NCI-H2029 treated with DMSO at 0.1 percent for 48 hours (cell line): ENCODE measurements around the gene HYLS1.
"Not testable (repeated sequence)": the region's sequence is repeated elsewhere in the genome, so short reads cannot be mapped to it uniquely, and the experiment has no call there.

ENCODE experiments used
- DNase-seq: peaks from one replicate; lab custom pipeline; 2025; lab: John Stamatoyannopoulos, UW

The HYLS1 gene

DNA sequence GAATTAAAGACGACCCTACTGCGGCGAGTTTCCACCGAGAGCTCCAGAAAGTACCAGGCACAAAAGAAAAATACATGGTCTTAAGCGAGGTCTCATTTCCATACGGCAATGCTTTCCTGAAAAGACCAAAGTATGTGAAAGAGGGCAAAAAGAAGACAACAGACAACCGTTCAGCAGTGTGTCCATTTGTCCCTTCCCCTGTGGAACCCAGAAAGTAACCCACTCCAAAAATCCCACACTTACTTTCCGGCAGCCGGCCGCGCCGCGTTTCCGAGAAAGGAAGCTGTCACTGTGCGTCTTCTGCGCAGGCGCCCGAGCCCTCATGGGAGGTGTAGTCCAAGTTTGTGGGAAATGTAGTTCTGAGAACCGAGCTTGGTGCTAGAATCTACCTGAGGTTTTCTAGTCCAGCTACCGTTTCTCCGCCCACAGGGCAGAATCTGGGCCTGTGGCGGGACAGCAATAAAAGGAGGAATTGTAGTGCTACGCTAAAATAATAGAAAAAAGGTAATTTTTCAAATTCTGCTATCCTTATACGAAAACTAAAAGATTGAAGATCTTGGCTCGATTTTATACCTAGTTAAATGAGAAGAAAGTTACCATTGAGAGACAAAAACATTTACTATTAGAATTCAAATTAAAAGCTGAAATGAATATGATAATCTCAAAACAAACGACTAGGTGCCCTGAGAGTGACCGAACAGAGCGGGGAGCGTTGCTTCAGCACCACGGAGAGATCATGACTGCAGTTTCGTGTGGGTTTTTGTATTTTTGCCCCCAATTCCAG, 15.7 kb downstream of the HYLS1 start, which contains the start of gene PUS3:
Gene PUS3, minus strand, starts transcription at position 280 of the 784 bp plus-strand sequence. CDS start 6,922 bp downstream, outside the sequence.
- DNase-seq = peak; percentile 85

DNA sequence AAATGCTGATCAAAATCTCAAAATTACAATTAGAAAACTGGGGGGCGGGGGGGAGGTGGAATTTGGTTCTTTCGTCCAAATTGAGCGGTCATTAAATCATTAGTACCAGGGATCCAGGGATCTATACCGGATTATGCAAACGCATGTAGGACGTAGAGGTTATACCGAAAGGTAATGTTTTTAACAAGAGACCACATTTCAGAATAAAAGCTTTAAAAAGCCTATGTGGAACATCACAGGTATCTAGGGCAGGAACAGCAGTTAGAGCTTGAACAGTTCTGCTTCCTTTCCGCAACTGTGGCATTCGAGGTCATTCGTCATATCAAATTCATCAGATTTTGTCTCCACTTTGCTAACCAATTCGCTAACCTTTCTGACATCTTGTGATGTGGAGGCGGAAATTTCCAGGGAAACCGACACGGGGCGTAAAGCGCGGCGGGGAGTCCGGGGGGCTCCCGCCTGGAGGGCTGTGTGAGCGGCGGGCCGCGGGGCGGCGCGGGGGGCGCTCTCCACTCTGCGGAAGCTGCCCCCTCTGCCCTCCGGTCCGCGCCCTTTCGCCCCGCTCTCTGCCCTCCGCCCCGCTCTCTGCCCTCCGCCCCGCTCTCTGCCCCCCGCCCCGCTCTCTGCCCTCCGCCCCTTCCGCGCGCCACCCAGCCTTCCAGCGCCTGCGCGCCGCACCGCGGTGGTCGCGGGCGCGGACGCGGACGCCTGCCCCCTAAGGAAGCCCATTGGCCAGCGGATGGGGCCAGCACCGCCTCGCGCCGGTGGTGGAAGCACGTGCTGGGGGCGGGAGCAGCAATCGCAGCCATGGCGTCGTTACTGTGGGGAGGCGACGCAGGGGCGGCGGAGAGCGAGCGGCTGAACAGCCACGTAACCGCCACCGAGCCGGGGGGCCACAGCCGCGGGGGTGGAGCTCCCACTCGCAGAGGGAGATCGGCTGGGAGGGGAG, 16.5 kb downstream of the HYLS1 start, which contains the start of gene DDX25:
Gene DDX25, plus strand, starts transcription at position 798 of the 949 bp plus-strand sequence. Its CDS starts 10 bp downstream, at position 808.
- no peak for DNase-seq

- DNase-seq = no peak
Measured at GRCh38 chr11:125904678-125905077, 17.2 kb downstream of the HYLS1 start.

- DNase-seq = no peak
Measured at GRCh38 chr11:125910226-125910849, 22.9 kb downstream of the HYLS1 start.

DNA sequence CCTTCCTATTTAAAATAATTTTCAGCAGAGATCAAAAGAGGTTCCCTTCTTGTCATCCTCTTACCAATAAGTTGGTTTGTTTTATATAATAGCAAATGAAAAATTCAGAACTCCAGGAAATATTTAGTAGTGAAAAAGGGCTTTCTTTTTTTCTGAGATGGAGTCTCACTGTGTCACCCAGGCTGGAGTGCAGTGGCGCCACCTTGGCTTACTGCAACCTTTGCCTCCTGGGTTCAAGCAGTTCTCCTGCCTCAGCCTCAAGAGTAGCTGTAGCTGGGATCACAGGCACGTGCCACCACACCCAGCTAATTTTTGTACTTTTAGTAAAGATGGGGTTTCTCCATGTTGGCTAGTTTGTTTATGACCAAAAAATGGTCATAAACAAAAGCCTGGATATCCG, 27.1 kb downstream of the HYLS1 start:
- not testable (repeated sequence) for DNase-seq

DNA sequence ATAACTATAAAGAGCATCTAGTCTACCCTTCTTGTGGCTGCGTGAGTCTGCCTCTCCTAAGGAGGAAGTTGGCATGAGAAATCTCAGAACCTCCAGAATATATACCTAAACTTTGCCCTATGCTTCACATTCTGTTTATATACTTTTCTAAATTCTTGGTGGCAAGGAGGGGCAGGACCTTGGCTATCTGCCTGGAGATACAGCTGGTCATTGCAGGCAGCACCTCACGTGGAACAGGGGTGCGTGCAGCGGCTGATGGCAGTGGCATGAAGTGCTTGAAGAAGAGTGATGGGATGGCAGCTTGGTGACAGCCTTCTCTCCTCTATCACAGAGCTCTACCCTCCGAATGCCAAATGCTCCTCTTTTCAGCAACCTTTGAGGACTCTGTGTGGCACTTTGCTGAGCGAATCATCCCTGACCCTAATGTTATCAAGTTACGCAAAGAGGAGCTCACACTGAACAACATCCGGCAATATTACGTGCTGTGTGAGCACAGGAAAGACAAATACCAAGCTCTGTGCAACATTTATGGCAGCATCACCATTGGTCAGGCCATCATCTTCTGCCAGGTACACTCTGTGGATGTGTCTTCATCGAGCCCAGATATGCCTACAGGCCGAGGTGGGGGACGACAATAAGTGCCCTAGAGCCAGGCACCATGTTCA, 29.3 kb downstream of the HYLS1 start:
- DNase-seq = no peak

DNA sequence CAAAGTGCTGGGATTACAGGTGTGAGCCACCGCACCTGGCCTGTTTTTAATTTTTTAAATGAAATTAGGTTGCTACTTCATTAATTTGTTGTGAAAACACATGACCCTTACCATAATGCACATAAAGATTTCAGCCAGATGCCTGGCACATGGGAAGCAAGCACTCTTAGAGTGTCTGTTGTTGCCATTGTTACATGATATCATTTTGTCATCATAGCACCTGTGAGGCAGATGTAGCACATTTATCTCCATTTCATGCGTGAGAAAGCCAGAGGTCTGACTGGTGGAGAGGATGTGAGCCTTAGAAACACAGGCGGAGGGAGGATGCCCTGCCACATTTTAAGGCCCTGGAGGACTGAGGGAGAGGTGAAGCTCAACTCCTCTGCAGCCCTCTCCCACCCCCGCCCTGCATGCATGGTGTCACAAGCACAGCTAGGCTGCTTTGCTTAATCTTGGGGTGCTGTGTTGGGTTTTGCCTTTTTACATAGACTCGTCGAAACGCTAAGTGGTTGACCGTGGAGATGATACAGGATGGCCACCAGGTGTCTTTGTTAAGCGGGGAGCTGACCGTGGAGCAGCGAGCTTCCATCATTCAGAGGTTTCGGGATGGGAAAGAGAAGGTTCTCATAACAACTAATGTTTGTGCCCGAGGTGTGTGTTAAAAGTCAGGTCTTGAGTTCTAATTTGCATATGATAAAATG, 30.8 kb downstream of the HYLS1 start:
- DNase-seq = no peak

DNA sequence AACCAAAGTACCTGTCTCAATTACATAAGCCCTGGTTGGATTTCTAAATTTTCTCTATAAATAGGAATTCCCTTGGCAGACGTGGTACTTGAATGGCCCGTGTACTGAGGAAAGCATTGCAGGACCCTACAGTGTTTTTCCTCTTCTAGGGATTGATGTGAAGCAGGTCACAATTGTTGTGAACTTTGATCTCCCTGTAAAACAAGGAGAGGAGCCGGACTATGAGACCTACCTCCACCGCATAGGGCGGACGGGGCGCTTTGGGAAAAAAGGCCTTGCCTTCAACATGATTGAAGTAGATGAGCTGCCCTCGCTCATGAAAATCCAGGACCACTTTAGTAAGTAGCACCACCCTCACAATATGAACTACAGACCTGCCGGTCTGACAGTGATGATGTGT, 33.6 kb downstream of the HYLS1 start:
- no peak for DNase-seq

DNA sequence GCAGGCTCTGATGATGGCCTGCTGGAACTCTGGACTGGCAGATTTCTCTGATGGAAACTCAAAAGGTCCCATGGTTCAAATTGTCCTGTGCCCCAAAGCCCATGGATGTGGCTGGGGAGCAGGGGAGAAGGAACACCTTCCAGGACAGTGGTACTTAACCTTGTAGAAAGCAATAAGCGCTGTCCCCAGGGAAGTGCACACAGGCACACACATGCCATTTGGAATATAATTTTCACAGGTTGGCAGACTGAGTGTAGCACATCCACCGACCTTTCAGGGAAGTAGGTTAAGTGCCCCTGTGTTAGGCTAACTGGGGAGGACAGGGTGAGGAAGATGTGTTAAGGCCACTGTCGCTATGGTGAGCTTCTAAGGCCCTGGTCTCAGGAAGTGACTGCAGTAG, 34.7 kb downstream of the HYLS1 start:
- DNase-seq = no peak

GRCh38 chr11:125923012-125923579, 35.6 kb downstream of the HYLS1 start:
- peak; percentile 56 for DNase-seq

- DNase-seq = no peak
Measured at GRCh38 chr11:125923633-125924032, 36.2 kb downstream of the HYLS1 start.

- no peak for DNase-seq
Measured at GRCh38 chr11:125924384-125925007, 37.0 kb downstream of the HYLS1 start.

- DNase-seq = peak; percentile 30
Measured at GRCh38 chr11:125925247-125925740, 37.8 kb downstream of the HYLS1 start.

GRCh38 chr11:125925804-125926203, 38.3 kb downstream of the HYLS1 start:
- DNase-seq = no peak

- DNase-seq = no peak
Measured at GRCh38 chr11:125926682-125927081, 39.2 kb downstream of the HYLS1 start.

DNA sequence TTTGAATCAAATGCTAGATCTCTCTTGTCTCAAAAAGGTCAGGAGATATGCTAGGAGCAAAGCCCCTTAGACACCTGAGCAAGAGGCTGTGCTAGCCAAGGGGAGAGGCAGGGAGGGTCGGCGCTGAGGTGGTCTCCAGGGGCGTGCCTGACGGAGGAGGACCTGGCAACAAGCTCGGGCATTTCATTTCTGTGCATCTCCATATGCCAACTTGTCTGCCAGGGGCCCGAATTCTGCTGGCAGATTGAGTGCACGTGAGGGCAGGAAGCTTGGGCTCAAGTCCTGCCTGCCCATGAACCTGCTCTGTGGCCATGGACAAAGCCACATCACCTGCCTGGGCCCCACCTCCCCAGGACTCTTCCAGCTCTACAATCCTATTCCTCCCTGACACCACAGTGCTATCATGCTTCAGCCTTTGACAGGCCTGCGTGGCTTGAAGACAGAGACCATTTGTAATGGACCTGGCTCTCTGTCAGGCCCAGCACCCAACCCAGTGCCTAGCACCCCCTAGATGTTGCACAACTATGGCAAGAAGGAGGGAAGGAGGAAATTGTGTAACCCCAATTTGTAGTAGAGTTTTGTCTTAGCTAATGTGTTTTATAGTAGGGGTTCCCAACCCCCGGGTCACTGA, 42.1 kb downstream of the HYLS1 start:
- DNase-seq = no peak

DNA sequence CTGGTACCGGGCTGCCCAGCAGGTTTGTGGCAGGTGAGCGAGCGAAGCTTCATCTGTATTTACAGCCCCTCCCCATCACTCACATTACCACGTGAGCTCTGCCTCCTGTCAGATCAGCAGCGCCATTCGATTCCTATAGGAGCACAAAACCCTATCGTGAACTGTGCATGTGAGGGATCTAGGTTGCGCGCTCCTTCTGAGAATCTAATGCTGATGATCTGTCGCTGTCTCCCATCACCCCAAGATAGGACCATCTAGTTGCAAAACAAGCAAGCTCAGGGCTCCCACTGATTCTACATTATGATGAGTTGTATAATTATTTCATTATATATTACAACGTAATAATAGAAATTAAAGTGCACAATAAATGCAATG, 42.6 kb downstream of the HYLS1 start:
- no peak for DNase-seq

GRCh38 chr11:125931116-125931515, 43.6 kb downstream of the HYLS1 start:
- no peak for DNase-seq

DNA sequence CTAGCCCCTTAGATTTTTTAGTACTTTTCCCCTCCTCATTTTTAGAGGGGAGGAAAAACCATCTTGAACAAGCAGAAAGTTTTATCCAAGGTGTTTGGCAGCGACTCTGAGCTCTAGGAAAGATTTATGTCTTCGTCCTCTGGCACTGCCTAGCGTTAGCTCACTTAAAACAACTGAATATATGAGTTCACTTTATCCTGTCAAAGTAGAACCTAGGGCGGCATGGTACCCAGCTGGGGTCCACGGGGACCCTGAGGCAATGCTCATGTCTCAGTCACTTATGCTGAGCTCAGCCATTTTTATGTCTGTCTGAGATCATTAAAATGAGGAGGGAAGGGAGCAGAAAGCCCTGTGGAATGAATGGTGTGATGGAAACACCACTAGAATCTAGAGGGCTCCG, 44.2 kb downstream of the HYLS1 start:
- DNase-seq = no peak

GRCh38 chr11:125932301-125932700, 44.8 kb downstream of the HYLS1 start:
- DNase-seq = no peak
